NOMO-1 (cell line): Measurements from ENCODE around the gene SRPK2.
"Not testable (repeated sequence)": the region's sequence is repeated elsewhere in the genome, so short reads cannot be mapped to it uniquely, and the experiment has no call there.

Source experiments
- DNase-seq, 2 experiments: peaks; one replicate each; lab custom pipeline; 2025; ENCODE audit not compliant: unreplicated experiment in 2 of 2; lab: John Stamatoyannopoulos, UW

Gene SRPK2

DNA sequence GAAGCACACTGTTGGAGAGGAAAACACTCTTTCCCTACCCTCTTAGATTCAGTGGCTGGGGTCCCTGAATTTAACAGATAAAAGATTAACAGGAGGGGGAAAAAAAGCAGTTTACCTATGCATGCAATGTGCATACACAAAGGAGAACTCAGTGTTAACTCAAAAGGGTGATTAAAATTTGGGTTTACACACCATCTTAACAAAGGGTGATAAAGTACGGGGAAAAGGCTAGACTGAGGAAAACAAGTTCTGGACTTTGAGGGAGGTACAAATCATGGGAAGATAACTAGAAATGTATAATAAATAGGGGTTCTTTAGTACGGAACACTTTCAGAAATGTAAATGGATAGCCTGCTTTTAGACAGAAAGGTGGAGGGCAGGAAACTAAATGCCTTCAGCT lies 83.1 kb downstream of the SRPK2 start:
- no peak for DNase-seq

DNA sequence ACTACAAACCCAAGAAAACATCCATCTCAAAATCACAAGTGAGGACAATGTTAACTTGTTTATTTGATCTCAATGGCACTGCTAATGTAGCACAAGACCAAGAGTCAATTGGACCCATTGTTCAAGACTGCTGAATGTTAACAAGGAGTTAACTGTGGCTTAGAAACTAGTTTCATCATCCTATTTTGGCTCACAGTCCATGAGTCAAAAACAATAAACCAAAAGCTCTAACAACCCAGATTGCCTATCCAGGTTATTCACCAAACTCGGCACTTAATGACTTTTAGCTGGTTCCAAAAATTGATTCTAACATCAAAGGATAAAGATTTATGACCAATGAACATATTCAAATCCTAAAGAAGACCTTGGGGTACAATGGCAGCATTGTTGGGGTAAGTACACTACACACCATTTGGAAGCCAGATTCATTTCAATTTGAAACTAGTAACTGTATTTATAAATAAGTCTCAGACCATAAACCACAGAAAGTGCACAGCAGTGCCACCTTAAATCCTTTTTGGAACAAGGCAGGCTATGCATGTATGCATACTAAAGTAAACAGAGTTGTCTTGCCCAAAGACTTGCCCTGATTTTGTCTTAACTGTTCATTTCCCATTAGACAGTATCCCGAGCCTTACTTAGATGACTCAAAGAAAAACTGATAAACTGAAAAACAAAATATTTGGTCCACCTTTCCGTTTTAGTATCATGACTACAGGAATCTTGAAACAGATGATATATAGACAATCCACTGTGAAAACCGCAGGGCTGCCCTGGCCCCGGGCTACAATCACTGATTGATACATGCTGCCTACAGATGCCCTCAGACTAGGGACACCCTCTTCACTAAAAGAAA lies 84.5 kb downstream of the SRPK2 start:
- DNase-seq, result no peak

DNA sequence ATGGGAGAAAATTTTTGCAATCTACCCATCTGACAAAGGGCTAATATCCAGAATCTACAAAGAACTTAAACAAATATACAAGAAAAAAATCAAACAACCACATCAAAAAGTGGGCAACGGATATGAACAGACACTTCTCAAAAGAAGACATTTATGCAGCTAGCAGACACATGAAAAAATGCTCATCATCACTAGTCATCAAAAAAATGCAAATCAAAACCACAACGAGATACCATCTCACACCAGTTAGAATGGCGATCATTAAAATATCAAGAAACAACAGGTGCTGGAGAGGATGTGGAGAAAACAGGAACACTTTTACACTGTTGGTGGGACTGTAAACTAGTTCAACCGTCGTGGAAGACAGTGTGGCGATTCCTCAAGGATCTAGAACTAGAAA lies 88.1 kb downstream of the SRPK2 start:
- DNase-seq, result not testable (repeated sequence)

DNA sequence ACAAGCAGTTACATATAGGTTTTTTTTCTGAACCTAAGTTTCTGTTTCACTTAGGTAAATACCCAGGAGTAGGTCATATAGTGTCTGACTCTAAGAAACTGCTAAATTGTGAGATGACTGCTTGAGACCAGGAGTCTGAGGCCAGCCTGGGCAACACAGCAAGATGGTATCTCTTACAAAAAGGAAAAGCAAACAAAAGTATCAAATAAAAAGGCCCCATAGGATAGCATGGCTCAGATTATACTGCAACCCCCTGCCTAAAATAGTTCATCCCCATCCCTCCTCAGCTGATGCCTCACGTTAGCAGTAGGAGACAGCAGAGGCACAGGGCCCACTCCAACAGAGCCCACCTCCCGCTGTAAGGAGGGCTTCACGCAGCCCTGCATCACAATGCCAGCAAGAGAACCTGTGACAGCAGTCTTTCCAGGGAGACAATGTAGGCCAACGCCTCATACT lies 90.3 kb downstream of the SRPK2 start:
- DNase-seq, result no peak

DNA sequence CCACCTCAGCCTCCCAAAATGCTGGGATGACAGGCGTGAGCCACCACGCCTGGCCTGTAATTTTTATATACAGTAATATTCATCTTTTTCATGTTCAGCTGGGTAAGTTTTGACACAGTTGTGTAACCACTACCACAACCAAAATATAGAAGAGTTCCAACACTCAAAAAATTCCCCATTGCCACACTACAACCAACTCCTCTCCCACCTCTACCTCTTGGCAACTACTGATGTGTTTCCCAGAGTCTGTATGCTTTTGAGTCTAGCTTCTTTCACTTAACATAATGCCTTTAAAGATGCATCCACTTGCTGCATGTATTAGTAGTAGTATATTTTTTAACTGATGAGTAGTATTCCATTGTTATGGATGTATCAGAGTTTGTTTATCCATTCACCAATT lies 90.7 kb downstream of the SRPK2 start:
- DNase-seq, result no peak

DNA sequence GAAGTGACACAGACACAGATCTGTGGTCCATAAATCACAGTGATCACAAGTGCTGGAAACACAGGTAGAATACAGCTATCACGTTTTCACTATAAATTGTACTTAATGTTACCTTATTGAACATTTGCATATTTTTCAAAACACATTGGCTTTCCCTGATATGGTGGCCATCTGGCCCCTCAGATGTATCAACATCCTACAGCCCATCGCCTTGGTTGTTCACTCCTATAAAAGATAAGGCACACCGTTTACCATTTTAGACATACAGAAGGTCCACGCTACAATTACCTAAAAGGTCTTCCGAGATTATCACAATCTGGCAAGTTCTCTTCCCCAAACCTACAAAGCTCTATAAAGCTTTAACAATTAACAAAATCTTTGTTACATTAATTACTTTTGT lies 91.4 kb downstream of the SRPK2 start:
- DNase-seq, result no peak

DNA sequence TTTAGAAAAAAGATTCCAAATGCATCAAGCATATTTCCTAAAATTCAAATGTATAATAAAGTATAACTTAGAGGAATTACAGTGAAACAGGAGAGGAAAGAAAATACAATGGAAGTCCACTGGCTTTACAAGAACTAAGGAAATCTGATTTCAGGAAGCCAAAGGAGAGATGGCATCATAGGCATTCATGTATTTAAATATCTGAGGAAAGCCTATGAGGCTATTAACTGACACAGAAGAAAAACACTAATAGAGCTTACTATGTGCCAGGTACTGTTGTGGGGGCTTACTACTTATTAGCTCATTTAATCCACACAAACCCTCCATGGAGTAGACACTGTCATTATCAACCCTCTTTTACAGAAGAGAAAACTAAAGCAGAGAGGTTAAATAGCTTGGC lies 92.2 kb downstream of the SRPK2 start:
- no peak for DNase-seq

DNA sequence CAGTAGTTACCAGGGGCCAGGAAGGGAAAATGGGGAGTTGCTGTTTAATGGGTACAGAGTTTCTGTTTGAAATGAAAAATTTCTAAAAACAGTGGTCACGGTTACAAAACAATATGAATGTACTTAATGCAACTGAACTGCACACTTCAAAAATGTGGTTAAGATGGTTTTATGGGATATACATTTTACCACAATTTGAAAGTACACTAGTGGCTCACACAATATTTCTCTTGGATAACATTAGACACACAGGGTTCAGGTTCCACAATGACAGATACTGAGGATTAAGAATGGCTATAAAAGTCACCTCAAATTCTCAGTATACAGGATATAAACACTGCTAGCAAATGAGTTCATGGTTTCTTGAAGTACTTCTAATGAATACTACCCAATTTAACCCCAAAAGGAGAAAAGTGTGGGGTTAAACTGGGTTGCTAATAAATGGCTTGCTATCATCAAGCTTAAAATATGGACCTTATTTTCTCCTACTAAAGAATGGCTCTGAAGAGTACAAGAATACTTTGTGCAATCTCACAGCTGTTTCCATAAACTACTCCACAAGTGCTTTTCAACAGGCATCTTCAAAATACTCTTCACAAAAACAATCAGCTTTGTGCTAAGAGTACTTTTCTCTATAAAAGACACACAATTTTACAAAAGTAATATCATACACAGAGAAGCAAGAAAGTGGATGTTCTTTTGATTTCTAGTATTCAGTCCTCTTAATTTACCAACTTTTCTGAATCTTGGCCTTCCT lies 92.9 kb downstream of the SRPK2 start:
- DNase-seq, result no peak

DNA sequence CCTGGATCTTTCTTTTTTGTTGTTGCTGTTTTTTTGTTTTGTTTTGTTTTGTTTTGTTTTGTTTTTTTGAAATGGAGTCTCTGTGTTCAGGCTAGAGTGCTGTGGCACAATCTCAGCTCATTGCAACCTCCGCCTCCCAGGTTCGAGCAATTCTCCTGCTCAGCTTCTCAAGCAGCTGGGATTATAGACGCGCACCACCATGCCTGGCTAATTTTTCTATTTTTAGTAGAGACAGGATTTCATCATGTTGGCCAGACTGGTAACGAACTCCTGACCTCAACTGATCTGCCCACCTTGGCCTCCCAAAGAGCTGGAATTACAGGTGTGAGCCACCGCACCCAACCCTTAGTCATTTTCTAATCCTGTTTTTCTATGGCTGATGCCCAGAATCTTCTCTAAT lies 94.2 kb downstream of the SRPK2 start:
- DNase-seq, result not testable (repeated sequence)

DNA sequence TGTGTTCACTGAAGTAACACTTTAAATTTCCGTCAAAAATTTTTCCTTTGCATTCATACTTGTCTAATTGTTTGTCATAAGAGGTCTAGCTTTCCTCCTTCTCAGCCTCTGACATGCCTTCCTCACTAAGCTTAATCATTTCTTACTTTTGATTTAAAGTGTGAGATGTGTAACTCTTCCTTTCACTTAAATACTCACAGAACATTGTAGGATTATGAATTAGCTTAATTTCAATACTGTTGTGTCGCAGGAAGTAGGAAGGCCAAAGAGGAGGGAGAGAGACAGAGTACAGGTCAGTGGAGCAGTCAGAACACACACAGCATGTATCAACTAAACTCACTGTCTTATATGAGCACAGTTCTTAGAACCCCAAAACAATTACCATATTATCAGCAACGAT lies 99.0 kb downstream of the SRPK2 start:
- DNase-seq, result no peak

DNA sequence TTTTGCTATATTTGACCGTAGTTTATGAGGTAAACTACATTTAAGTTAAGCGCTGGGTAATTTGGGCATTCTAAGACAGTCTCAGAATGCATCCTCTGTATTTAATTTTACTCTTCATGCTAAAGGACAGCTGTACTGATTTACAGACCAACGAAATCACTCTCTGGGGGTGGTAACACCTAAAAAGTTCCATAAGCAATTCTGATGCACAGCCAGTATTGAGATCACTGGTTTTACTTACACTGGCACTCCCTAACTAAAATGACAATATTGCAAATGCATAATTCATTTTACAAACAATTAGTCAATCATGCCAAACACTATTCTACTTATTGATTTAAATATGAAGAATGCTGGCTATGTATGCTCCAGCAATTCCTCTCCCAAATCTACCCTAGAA lies 102.3 kb downstream of the SRPK2 start:
- DNase-seq, result no peak

DNA sequence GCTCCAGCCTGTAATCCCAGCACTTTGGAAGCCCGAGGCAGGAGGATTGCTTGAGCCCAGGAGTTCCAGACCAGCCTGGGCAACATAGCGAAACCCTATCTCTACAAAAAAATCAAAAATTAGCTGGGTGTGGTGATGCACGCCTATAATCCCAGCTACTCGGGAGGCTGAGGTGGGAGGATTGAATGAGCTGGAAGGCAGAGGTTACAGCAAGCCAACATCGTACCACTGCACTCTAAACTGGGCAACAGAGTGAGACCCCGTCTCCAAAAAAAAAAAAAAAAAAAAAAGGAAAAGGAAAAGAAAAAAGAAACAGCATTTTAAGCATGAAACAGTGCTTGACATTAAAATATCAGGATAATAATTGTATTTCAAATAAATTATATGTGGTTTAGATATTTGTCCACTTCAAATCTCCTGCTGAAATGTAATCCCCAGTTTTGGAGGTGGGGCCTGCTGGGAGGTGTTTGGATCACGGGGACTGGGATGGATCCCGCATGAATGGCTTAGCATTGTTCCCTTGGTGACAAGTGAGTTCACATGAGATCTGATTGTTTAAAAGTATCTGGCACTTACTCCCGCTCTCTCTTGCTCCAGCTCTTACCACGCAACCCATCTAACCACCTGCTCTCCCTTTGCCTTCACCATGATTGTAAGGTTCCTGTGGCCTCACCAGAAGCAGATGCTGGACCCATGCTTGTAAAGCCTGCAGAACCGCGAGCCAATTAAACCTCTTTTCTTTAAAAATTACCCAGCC lies 103.4 kb downstream of the SRPK2 start:
- DNase-seq, result no peak

DNA sequence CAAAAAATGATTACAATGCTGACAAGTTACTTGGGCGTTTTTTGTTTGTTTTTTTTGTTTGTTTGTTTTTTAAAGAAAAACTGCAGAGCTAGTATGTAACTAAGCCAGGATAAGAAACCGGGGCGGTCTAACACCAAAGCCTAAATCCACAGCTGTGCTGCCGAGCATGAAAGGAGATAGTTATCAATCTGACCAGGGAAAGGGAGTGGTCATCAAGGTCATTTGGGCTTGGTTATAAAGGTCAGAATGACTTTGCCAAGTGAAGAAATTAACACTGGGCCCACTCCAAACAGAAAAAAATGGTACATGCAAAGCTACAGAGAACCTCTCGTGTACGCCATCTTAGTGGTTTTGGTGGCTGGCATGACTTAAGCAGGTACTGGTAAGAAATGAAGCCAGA lies 104.7 kb downstream of the SRPK2 start:
- DNase-seq, result no peak

DNA sequence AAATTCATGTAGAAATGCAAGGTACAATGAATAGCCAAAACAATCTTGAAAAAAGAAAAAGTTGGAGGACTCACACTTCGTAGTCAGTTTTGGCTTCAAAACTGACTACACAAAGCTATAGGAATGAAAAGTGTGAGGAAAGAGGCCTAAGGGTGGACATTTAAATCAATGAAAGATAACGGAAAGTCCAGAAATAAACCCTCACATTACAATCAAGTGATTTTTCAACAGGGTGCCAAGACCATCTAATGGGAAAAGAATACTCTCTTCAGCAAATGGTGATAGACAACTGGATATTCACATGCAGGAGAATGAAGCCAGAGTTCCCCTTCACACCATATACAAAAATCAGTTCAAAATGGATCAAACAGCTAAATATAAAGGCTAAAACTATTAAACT lies 106.8 kb downstream of the SRPK2 start:
- DNase-seq, result no peak

DNA sequence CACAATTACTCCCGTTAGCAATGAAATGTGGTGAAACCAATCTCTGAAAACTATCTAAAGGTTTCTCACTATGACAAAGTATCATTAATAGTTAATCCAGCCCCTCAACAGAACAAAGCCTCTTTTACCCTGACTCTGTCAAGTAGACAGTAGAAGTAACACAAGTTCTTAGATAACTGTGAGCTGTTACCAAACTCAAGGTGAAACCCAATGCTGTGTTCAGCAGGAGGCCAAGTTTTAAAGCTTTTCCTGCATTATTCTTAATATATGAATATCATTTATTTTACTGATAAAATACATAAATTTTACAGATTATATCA lies 109.1 kb downstream of the SRPK2 start:
- DNase-seq, result no peak

DNA sequence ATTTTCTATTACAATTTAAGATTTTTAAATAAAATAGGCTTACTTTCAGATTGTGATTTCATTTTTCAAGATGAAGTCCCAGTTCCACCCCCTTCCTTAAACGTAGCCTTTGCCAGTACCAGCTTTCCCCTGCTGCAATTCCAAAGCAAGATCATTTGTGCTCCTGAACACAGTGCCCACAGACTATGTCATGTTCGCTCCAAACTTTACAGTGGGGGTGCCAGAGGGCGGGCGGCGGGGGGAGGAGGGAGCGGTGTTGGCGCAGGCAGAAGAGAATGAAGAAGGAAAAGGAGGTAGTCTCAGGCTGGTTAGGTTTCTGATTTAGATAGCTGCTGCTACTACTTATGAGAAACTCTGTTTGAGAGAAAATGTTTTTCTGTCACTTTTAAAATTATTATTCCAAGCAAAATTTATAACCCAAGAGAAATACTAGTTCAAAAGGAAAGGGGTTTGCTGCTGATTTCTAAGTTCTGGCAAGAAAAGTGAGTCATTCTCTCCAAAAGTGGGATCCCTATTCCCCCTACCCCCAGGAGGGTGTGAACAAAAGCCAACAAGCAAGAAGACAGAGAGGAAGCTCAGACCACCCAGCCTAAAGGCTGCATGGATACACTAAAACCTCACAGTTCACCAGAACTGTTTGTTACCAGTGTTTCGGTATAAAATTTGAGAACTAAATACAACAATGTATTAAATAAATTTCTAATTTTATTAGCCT lies 109.6 kb downstream of the SRPK2 start:
- DNase-seq, result no peak

DNA sequence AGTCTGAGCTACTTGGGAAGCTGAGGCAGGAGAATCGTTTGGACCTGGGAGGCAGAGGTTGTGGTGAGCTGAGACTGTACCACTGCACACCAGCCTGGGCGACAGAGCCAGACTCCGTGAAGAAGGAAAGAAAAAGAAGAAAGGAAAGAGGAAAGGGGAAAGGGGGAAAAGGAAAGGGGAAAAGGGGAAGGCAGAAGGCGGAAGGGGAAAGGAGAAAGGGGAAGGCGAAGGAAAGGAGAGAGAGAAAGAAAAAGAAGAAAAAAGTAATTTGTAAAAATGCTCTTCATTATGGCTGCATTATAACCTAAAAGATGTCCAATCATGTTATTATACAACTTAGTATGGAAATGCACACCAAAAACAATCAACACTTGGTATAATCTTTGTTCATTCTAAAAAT lies 110.2 kb downstream of the SRPK2 start:
- DNase-seq, result no peak

DNA sequence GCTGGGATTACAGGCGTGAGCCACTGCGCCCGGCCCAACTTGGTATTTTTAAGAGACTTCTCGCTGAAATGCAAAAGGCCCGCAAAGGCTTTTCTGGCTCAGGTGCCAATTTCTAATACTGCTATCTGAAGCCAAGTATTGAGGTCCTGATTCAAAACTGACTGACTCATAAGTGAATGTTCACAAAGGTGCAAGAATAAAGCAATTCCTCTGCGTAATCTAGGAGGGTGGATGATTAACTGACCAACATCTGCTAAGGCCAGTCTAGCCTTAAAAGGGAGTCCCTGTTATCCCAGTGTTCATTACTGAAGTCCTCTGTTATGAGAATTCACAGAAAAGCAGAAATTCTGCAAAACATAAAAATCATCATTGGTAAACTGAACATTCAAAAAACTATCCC lies 111.4 kb downstream of the SRPK2 start:
- no peak for DNase-seq

DNA sequence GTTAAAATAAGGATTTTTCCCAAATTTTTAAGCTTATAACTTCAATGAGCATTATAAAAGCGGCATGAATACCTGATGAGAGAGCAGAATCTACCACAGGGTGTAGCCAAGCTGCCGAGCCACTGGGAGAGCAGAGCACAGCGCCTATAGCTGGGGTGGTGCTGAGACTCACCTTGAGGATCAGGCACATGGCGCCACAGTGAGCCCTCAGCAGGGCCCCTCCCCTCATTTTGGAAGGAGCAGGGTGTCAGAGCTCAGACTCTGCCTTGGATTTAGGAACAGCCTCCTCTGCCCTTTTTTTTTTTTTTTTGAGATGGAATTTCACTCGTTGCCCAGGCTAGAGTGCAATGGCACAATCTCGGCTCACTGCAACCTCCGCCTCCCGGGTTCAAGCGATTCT lies 118.6 kb downstream of the SRPK2 start:
- no peak for DNase-seq

DNA sequence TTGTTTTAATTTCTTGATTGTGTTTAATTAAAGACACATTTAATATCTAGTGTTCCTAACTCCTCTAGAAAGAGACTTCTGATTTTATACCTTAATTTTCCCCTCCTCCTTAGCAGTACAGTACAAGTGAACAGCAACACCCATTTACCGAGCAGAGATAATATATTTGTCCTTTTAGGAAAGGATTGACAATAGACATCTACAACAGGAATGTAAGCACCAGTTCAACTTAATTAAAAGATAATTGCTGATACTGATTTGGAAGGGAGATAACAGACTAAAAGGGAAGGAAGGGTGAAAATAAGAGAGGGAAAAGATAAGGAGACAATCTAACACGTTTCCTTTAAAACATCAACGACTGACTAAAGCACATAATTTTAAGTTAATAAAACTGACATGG lies 119.3 kb downstream of the SRPK2 start:
- DNase-seq, result no peak
